RWPE1 (cell line): ENCODE measurements around the gene PCDHA8.
A peak's percentile ranks its signal among the peaks of the same experiment; 100 is the strongest.
"Not testable (repeated sequence)": the region's sequence is repeated elsewhere in the genome, so short reads cannot be mapped to it uniquely, and the experiment has no call there.

Source experiments
- CTCF ChIA-PET: fragments of 350-600 bp; sonication (Branson Sonifier 250); formaldehyde crosslinking; extraction: SDS; loops from one replicate; lab custom pipeline; 2021; lab: Yijun Ruan, JAX
- POLR2A ChIA-PET: fragments of 400-600 bp; formaldehyde crosslinking; extraction: SDS; loops from one replicate; lab custom pipeline; 2020; ENCODE audit warnings: antibody characterized with exemption; ENCODE audit not compliant: low non-redundant PET; lab: Yijun Ruan, JAX
- DNase-seq: peaks from one replicate; pipeline ENCODE4 v3.0.0; 2012; ENCODE audit warnings: low spot score
- H3K27ac ChIP-seq: fragments of 450-650 bp; 2 replicates; pipeline ENCODE4 v1.5.1; 2017
- TF ChIP-seq, protein P1 (sequence below): fragments of 450-650 bp; conservative IDR thresholded peaks from 2 replicates; pipeline ENCODE4 v1.5.1; 2017; ENCODE audit warnings: low read depth, mild to moderate bottlenecking

PCDHA8 gene

DNA sequence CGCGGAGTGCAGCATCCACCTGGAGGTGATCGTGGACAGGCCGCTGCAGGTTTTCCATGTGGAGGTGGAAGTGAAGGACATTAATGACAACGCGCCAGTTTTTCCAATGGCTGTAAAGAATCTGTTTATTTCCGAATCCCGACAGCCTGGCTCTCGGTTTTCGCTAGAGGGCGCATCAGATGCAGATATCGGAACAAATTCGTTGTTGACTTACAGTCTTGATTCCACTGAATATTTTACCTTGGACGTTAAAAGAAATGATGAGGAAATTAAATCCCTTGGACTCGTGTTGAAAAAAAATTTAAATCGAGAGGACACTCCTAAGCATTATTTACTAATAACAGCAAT, 39.5 kb upstream of the PCDHA8 start:
- POLR2A ChIA-PET, result no interaction called here
- CTCF ChIA-PET, result no interaction called here
- TF ChIP-seq, protein P1, sequence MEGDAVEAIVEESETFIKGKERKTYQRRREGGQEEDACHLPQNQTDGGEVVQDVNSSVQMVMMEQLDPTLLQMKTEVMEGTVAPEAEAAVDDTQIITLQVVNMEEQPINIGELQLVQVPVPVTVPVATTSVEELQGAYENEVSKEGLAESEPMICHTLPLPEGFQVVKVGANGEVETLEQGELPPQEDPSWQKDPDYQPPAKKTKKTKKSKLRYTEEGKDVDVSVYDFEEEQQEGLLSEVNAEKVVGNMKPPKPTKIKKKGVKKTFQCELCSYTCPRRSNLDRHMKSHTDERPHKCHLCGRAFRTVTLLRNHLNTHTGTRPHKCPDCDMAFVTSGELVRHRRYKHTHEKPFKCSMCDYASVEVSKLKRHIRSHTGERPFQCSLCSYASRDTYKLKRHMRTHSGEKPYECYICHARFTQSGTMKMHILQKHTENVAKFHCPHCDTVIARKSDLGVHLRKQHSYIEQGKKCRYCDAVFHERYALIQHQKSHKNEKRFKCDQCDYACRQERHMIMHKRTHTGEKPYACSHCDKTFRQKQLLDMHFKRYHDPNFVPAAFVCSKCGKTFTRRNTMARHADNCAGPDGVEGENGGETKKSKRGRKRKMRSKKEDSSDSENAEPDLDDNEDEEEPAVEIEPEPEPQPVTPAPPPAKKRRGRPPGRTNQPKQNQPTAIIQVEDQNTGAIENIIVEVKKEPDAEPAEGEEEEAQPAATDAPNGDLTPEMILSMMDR, result no peak
- no peak overlapping the region for H3K27ac ChIP-seq
- DNase-seq, result no peak

DNA sequence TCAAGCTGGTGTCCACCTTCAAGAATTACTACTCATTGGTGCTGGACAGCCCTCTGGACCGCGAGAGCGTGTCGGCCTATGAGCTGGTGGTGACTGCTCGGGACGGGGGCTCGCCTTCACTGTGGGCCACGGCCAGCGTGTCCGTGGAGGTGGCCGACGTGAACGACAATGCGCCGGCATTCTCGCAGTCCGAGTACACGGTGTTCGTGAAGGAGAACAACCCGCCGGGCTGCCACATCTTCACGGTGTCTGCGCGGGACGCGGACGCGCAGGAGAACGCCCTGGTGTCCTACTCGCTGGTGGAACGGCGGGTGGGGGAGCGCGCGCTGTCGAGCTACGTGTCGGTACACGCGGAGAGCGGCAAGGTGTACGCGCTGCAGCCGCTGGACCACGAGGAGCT, 38.6 kb upstream of the PCDHA8 start:
- CTCF ChIA-PET, result interaction anchor here (1.1 kb wide), 1 partner anchor 14 kb away, joined by 6 read pairs; no protein-coding TSS in a partner anchor
- H3K27ac ChIP-seq, DNase-seq, POLR2A ChIA-PET: not testable (repeated sequence)

DNA sequence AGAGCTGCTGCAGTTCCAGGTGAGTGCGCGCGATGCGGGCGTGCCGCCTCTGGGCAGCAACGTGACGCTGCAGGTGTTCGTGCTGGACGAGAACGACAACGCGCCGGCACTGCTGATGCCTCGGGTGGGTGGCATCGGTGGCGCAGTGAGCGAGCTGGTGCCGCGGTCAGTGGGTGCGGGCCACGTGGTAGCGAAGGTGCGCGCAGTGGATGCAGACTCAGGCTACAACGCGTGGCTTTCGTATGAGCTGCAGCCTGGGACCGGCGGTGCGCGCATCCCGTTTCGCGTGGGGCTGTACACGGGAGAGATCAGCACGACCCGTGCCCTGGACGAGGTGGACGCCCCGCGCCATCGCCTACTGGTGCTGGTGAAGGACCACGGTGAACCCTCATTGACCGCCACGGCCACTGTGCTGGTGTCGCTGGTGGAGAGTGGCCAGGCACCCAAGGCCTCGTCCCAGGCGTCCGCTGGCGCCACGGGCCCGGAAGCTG, 38.2 kb upstream of the PCDHA8 start:
- TF ChIP-seq, protein P1, result no peak
- POLR2A ChIA-PET, result no interaction called here
- DNase-seq, result no peak
- no peak overlapping the region for H3K27ac ChIP-seq
- CTCF ChIA-PET, result interaction anchor here (1.1 kb wide), 1 partner anchor 14 kb away, joined by 6 read pairs; no protein-coding TSS in a partner anchor

DNA sequence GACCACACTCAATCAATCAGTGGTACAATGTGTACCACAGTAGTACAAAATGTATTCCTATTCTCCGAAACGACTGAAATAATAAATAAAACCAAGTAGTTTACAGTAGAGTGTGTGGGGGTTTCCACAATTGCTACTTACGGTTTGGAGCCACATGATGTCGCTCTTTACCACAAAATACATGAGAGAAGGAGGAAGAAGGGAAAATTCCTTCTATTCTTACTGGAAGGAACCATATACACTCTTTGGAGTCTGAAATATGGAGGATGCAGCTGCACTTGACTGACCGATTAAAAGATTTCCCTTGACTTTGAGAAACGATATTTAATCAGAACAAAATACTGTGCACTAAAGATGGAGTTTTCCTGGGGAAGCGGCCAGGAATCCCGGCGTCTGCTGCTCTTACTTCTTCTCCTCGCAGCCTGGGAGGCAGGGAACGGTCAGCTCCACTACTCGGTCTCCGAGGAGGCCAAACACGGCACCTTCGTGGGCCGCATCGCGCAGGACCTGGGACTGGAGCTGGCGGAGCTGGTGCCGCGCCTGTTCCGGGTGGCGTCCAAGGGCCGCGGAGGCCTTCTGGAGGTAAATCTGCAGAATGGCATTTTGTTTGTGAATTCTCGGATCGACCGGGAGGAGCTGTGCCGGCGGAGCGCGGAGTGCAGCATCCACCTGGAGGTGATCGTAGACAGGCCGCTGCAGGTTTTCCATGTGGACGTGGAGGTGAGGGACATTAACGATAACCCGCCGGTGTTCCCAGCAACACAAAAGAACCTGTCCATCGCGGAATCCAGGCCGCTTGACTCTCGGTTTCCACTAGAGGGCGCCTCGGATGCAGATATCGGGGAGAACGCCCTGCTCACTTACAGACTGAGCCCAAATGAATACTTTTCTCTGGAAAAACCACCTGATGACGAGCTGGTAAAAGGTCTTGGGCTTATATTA, 33.9 kb upstream of the PCDHA8 start, which contains the start of gene PCDHA4:
PCDHA4 (plus strand) TSS at position 235 of the 942 bp plus-strand sequence.
- H3K27ac ChIP-seq, result no peak within 1 kb of the TSS
- no peak for DNase-seq
- CTCF ChIA-PET, result interaction anchor here (0.6 to 1.9 kb wide), 3 partner anchors 30 to 196 kb away, joined by 3 to 10 read pairs (median 3); partner anchors contain the start of gene PCDHA8
- TF ChIP-seq, protein P1, result no peak
- POLR2A ChIA-PET, result no interaction called here

DNA sequence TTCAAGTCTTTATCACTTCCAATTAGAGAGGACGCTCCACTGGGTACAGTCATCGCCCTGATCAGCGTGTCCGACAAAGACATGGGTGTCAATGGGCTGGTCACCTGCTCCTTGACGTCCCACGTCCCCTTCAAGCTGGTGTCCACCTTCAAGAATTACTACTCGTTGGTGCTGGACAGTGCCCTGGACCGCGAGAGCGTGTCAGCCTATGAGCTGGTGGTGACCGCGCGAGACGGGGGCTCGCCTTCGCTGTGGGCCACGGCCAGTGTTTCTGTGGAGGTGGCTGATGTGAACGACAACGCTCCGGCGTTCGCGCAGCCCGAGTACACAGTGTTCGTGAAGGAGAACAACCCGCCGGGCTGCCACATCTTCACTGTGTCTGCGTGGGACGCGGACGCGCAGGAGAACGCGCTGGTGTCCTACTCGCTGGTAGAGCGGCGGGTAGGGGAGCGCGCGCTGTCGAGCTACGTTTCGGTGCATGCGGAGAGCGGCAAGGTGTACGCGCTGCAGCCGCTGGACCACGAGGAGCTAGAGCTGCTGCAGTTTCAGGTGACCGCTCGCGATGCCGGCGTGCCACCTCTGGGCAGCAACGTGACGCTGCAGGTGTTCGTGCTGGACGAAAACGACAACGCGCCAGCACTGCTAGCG, 32.6 kb upstream of the PCDHA8 start:
- H3K27ac ChIP-seq, POLR2A ChIA-PET, DNase-seq: not testable (repeated sequence)
- CTCF ChIA-PET, result interaction anchor here (0.6 to 1.6 kb wide), 2 partner anchors 14 to 195 kb away, joined by 3 to 7 read pairs; no protein-coding TSS in a partner anchor

DNA sequence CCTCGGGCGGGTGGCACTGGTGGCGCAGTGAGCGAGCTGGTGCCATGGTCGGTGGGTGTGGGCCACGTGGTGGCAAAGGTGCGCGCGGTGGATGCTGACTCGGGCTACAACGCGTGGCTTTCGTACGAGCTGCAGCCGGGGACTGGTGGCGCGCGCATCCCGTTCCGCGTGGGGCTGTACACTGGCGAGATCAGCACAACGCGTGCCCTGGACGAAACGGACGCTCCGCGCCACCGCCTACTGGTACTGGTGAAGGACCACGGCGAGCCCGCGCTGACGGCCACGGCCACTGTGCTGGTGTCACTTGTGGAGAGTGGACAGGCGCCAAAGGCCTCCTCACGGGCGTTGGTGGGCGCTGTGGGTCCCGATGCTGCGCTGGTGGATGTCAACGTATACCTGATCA, 32.1 kb upstream of the PCDHA8 start:
- H3K27ac ChIP-seq, result no peak overlapping the region
- ChIA-PET CTCF (interaction anchor here (1.6 kb wide), 1 partner anchor 13 kb away, joined by 7 read pairs; no protein-coding TSS in a partner anchor), POLR2A (no interaction called here)
- DNase-seq, result no peak
- TF ChIP-seq, protein P1, result no peak

DNA sequence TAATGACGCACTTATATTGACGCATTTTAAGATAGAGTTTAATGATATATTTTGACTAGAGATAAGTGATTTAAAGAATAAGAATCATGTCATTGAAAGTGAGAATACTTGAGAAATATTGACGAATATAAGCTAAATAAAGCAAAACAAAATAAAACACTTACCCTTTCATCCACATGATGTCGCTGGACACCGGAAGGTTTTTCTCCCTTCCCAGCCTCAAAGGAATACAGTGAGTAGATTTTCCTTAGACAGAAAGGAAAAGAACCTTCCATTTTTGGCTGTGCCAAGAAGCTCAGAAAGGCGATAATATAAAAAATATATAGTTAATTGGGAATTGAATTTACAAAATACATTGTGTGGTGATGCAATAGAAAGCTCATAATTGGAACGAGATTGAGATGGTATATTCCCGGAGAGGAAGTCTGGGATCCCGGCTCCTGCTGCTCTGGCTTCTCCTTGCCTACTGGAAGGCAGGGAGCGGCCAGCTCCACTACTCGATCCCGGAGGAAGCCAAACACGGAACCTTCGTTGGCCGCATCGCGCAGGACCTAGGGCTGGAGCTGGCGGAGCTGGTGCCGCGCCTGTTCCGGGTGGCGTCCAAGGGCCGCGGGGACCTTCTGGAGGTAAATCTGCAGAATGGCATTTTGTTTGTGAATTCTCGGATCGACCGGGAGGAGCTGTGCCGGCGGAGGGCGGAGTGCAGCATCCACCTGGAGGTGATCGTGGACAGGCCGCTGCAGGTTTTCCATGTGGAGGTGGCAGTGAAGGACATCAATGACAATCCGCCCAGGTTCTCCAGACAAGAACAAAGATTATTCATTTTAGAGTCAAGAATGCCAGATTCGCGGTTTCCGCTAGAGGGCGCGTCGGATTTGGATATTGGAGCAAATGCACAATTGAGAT, 19.4 kb upstream of the PCDHA8 start, which contains the start of gene PCDHA5:
PCDHA5 (plus strand) TSS at position 239 of the 906 bp plus-strand sequence.
- H3K27ac ChIP-seq, result no peak within 1 kb of the TSS
- CTCF ChIA-PET, result interaction anchor here (0.6 to 1.1 kb wide), 6 partner anchors 13 to 228 kb away, joined by 3 to 7 read pairs (median 3); no protein-coding TSS in a partner anchor

More for the DNA sequence above, 19.4 kb upstream of the PCDHA8 start, which contains the start of gene PCDHA5:
- POLR2A ChIA-PET, result no interaction called here
- DNase-seq, result no peak
- TF ChIP-seq, protein P1, result peak; percentile 70
